ENCODE measurements around the gene ANKRD11. TPM values are rescaled to one million over a fixed set of nuclear protein-coding genes. Genes with fewer than 3 reads are reported as not detected.

Gene ANKRD11
- total and polyA plus RNA-seq, 5 experiments from 2014 or later = 8.9 to 328 (median 61.1) TPM

- H3K9me3 Mint-ChIP-seq = no peaks in the 10 kb centered on the region
- no peak for ATAC-seq
- H3K4me3 Mint-ChIP-seq = peak overlapping the region; percentile 51 to 91 (median 79)
Measured at GRCh38 chr16:89357055-89357816, 133.1 kb downstream of the ANKRD11 start.

GRCh38 chr16:89355686-89356085, 134.7 kb downstream of the ANKRD11 start:
- POLR2A ChIA-PET = interaction anchor here (1.7 kb wide), 1 partner anchor 12 kb away, joined by 5 read pairs; no protein-coding TSS in a partner anchor
- Mint-ChIP-seq H3K27me3 (no peaks in the 10 kb centered on the region), H3K4me1 (peaks cover 50 to 99% (median 95%) of the 10 kb centered on the region in 4 donors), H3K9me3 (no peaks in the 10 kb centered on the region), H3K27ac (peak overlapping the region in 6 of 10 donors; percentile 3 to 72 (median 69)), H3K36me3 (peaks cover 0 to 19% (median 0%) of the 10 kb centered on the region in 3 donors), H3K4me3 (peak overlapping the region in 8 of 10 donors; percentile 8 to 77 (median 36))
- peak in 1 of 10 donors; percentile 43 for DNase-seq
- no peak for ATAC-seq

More at GRCh38 chr16:89357055-89357816, 133.1 kb downstream of the ANKRD11 start:
- Mint-ChIP-seq H3K27ac (peak overlapping the region; percentile 40 to 97 (median 91)), H3K4me1 (peaks cover 55 to 99% (median 95%) of the 10 kb centered on the region in 4 donors), H3K36me3 (peaks cover 0 to 14% (median 0%) of the 10 kb centered on the region in 3 donors), H3K27me3 (no peaks in the 10 kb centered on the region)
- DNase-seq = peak in 3 of 10 donors; percentile 24 to 40 (median 29)
- POLR2A ChIA-PET = interaction anchor here (0.8 to 1.7 kb wide), 5 partner anchors 14 to 132 kb away, joined by 3 to 5 read pairs (median 3); no protein-coding TSS in a partner anchor

- Mint-ChIP-seq H3K36me3 (peaks cover 0 to 20% (median 0%) of the 10 kb centered on the region in 3 donors), H3K9me3 (no peaks in the 10 kb centered on the region), H3K27me3 (no peaks in the 10 kb centered on the region), H3K27ac (peak overlapping the region in 6 of 10 donors; percentile 12 to 72 (median 64)), H3K4me1 (peaks cover 51 to 99% (median 95%) of the 10 kb centered on the region in 4 donors), H3K4me3 (peak overlapping the region in 5 of 10 donors; percentile 18 to 77 (median 50))
- no peak for DNase-seq
- POLR2A ChIA-PET = no interaction called here
- ATAC-seq = no peak
Measured at GRCh38 chr16:89355007-89355406, 135.4 kb downstream of the ANKRD11 start.

GRCh38 chr16:89354325-89354724, 136.0 kb downstream of the ANKRD11 start:
- no peaks in the 10 kb centered on the region for H3K27me3 Mint-ChIP-seq
- peaks cover 53 to 99% (median 95%) of the 10 kb centered on the region in 4 donors for H3K4me1 Mint-ChIP-seq
- H3K9me3 Mint-ChIP-seq = no peaks in the 10 kb centered on the region
- no peak for DNase-seq
- H3K27ac Mint-ChIP-seq = peak overlapping the region in 7 of 10 donors; percentile 4 to 65 (median 59)
- H3K4me3 Mint-ChIP-seq = peak overlapping the region in 5 of 10 donors; percentile 31 to 77 (median 60)
- no peak for ATAC-seq
- POLR2A ChIA-PET = no interaction called here
- H3K36me3 Mint-ChIP-seq = peaks cover 0 to 20% (median 0%) of the 10 kb centered on the region in 3 donors

GRCh38 chr16:89352091-89352681, 138.2 kb downstream of the ANKRD11 start:
- no peak for DNase-seq
- no peaks in the 10 kb centered on the region for H3K27me3 Mint-ChIP-seq
- H3K27ac Mint-ChIP-seq = peak overlapping the region in 8 of 10 donors; percentile 28 to 87 (median 50)
- peak; percentile 21 to 22 for ATAC-seq
- peaks cover 0 to 15% (median 0%) of the 10 kb centered on the region in 3 donors for H3K36me3 Mint-ChIP-seq
- peaks cover 40 to 96% (median 92%) of the 10 kb centered on the region in 4 donors for H3K4me1 Mint-ChIP-seq
- POLR2A ChIA-PET = no interaction called here
- no peaks in the 10 kb centered on the region for H3K9me3 Mint-ChIP-seq
- peak overlapping the region in 9 of 10 donors; percentile 14 to 76 (median 51) for H3K4me3 Mint-ChIP-seq

GRCh38 chr16:89351645-89352044, 138.7 kb downstream of the ANKRD11 start:
- POLR2A ChIA-PET = no interaction called here
- peaks cover 0 to 15% (median 0%) of the 10 kb centered on the region in 3 donors for H3K36me3 Mint-ChIP-seq
- peaks cover 40 to 96% (median 92%) of the 10 kb centered on the region in 4 donors for H3K4me1 Mint-ChIP-seq
- peak overlapping the region in 5 of 10 donors; percentile 28 to 65 (median 51) for H3K27ac Mint-ChIP-seq
- no peak for ATAC-seq
- no peak for DNase-seq
- peak overlapping the region in 8 of 10 donors; percentile 20 to 64 (median 48) for H3K4me3 Mint-ChIP-seq
- no peaks in the 10 kb centered on the region for H3K9me3 Mint-ChIP-seq
- H3K27me3 Mint-ChIP-seq = no peaks in the 10 kb centered on the region

- POLR2A ChIA-PET = no interaction called here
- no peaks in the 10 kb centered on the region for H3K27me3 Mint-ChIP-seq
- no peaks in the 10 kb centered on the region for H3K9me3 Mint-ChIP-seq
- H3K4me1 Mint-ChIP-seq = peaks cover 46 to 97% (median 95%) of the 10 kb centered on the region in 4 donors
- DNase-seq (no peak), ATAC-seq (peak in 1 of 2 donors; percentile 26)
- peak overlapping the region in 8 of 10 donors; percentile 14 to 64 (median 32) for H3K4me3 Mint-ChIP-seq
- peaks cover 0 to 19% (median 0%) of the 10 kb centered on the region in 3 donors for H3K36me3 Mint-ChIP-seq
- peak overlapping the region in 7 of 10 donors; percentile 27 to 68 (median 49) for H3K27ac Mint-ChIP-seq
Measured at GRCh38 chr16:89350701-89351380, 139.5 kb downstream of the ANKRD11 start.

- H3K27ac Mint-ChIP-seq = peak overlapping the region; percentile 6 to 89 (median 58)
- peaks cover 0 to 19% (median 0%) of the 10 kb centered on the region in 3 donors for H3K36me3 Mint-ChIP-seq
- H3K4me1 Mint-ChIP-seq = peaks cover 46 to 97% (median 95%) of the 10 kb centered on the region in 4 donors
- H3K4me3 Mint-ChIP-seq = peak overlapping the region in 9 of 10 donors; percentile 11 to 58 (median 51)
- no peaks in the 10 kb centered on the region for H3K27me3 Mint-ChIP-seq
- POLR2A ChIA-PET = no interaction called here
- no peaks in the 10 kb centered on the region for H3K9me3 Mint-ChIP-seq
- peak in 1 of 10 donors; percentile 28 for DNase-seq
- peak; percentile 28 to 51 for ATAC-seq
Measured at GRCh38 chr16:89349947-89350633, 140.3 kb downstream of the ANKRD11 start.

- Mint-ChIP-seq H3K27me3 (no peaks in the 10 kb centered on the region), H3K4me1 (peaks cover 54 to 95% (median 92%) of the 10 kb centered on the region in 4 donors), H3K27ac (peak overlapping the region in 1 of 10 donors; percentile 45), H3K9me3 (no peaks in the 10 kb centered on the region), H3K4me3 (no peak overlapping the region), H3K36me3 (peaks cover 0 to 22% (median 0%) of the 10 kb centered on the region in 3 donors)
- POLR2A ChIA-PET = no interaction called here
- DNase-seq (no peak), ATAC-seq (no peak)
Measured at GRCh38 chr16:89347807-89348206, 142.6 kb downstream of the ANKRD11 start.

- Mint-ChIP-seq H3K27me3 (no peaks in the 10 kb centered on the region), H3K36me3 (peaks cover 0 to 22% (median 0%) of the 10 kb centered on the region in 3 donors), H3K4me3 (peak overlapping the region in 2 of 10 donors; percentile 4 to 8), H3K27ac (peak overlapping the region in 7 of 10 donors; percentile 23 to 77 (median 44)), H3K4me1 (peaks cover 54 to 95% (median 91%) of the 10 kb centered on the region in 4 donors), H3K9me3 (no peaks in the 10 kb centered on the region)
- no peak for ATAC-seq
- POLR2A ChIA-PET = interaction anchor here (0.6 to 1.4 kb wide), 2 partner anchors 18 to 196 kb away, joined by 3 read pairs; no protein-coding TSS in a partner anchor
- no peak for DNase-seq
Measured at GRCh38 chr16:89346869-89347268, 143.5 kb downstream of the ANKRD11 start.

GRCh38 chr16:89345642-89346150, 144.7 kb downstream of the ANKRD11 start:
- H3K4me1 Mint-ChIP-seq = peaks cover 45 to 94% (median 89%) of the 10 kb centered on the region in 4 donors
- H3K27me3 Mint-ChIP-seq = no peaks in the 10 kb centered on the region
- no peak for DNase-seq
- POLR2A ChIA-PET = interaction anchor here (1.4 kb wide), 1 partner anchor 16 kb away, joined by 3 read pairs; no protein-coding TSS in a partner anchor
- no peaks in the 10 kb centered on the region for H3K9me3 Mint-ChIP-seq
- H3K27ac Mint-ChIP-seq = peak overlapping the region in 3 of 10 donors; percentile 48 to 59 (median 53)
- peaks cover 0 to 13% (median 0%) of the 10 kb centered on the region in 3 donors for H3K36me3 Mint-ChIP-seq
- ATAC-seq = no peak
- peak overlapping the region in 4 of 10 donors; percentile 3 to 34 (median 15) for H3K4me3 Mint-ChIP-seq

Data from naive thymus-derived CD8-positive, alpha-beta T cell (primary cell).